GM12873 (cell line): Measurements from ENCODE around the gene NPIPA5.
"Not testable (repeated sequence)": the region's sequence is repeated elsewhere in the genome, so short reads cannot be mapped to it uniquely, and the experiment has no call there.

Experiments used
- CTCF ChIP-seq: IDR thresholded peaks from 2 replicates; pipeline ENCODE4 v1.5.1; 2012; ENCODE audit warnings: low read depth, mild to moderate bottlenecking, moderate library complexity, low read length, control low read depth; ENCODE audit not compliant: insufficient read depth; ENCODE audit errors: missing control alignments

Gene NPIPA5

GRCh38 chr16:15378194-15378593 lies at the start of gene NPIPA5:
TSS of gene NPIPA5 (minus strand) at chr16:15378294. CDS start at chr16:15378294, 0 bp downstream.
- not testable (repeated sequence) for TF ChIP-seq CTCF

- peak; percentile 66 for TF ChIP-seq CTCF
Observed at GRCh38 chr16:15427648-15428239, 49.6 kb upstream of the NPIPA5 start.

GRCh38 chr16:15426796-15427195 lies 48.7 kb upstream of the NPIPA5 start:
- no peak for TF ChIP-seq CTCF

GRCh38 chr16:15425861-15426260 lies 47.8 kb upstream of the NPIPA5 start:
- no peak for TF ChIP-seq CTCF

GRCh38 chr16:15422222-15422621 lies 44.1 kb upstream of the NPIPA5 start:
- no peak for TF ChIP-seq CTCF

GRCh38 chr16:15418206-15418605 lies 40.1 kb upstream of the NPIPA5 start:
- no peak for TF ChIP-seq CTCF

GRCh38 chr16:15417197-15417596 lies 39.1 kb upstream of the NPIPA5 start:
- TF ChIP-seq CTCF = no peak
